Trophoblast cell (in vitro differentiated cells and primary cell): Measurements from ENCODE around the gene RRAS. TPM values are rescaled to one million over a fixed set of nuclear protein-coding genes. Genes with fewer than 3 reads are reported as not detected.

Experiments
- DNase-seq, 2 donors: peaks; one replicate each; pipeline ENCODE4 v3.0.0-alpha.2; 2016
- H2AFZ ChIP-seq: 2 replicates; pipeline ENCODE4 v1.6.1; 2013; ENCODE audit warnings: low read length, moderate library complexity, mild to moderate bottlenecking; ENCODE audit not compliant: insufficient read depth, poor library complexity
- H2AK5ac ChIP-seq: 2 replicates; pipeline ENCODE4 v1.6.1; 2013; ENCODE audit warnings: mild to moderate bottlenecking, low read length
- H2BK120ac ChIP-seq: 2 replicates; pipeline ENCODE4 v1.6.1; 2013; ENCODE audit warnings: low read length, mild to moderate bottlenecking, moderate library complexity; ENCODE audit not compliant: insufficient read depth, poor library complexity
- H2BK12ac ChIP-seq: 2 replicates; pipeline ENCODE4 v1.6.1; 2013; ENCODE audit warnings: mild to moderate bottlenecking, low read length, moderate library complexity
- H2BK5ac ChIP-seq: 2 replicates; pipeline ENCODE4 v1.6.1; 2013; ENCODE audit warnings: low read length, low read depth, moderate library complexity, mild to moderate bottlenecking; ENCODE audit not compliant: poor library complexity
- H3K14ac ChIP-seq: 2 replicates; pipeline ENCODE4 v1.6.1; 2013; ENCODE audit warnings: mild to moderate bottlenecking, low read length
- H3K18ac ChIP-seq: 2 replicates; pipeline ENCODE4 v1.6.1; 2013; ENCODE audit warnings: mild to moderate bottlenecking, low read length
- H3K23ac ChIP-seq: 2 replicates; pipeline ENCODE4 v1.6.1; 2013; ENCODE audit warnings: low read length
- H3K27ac ChIP-seq: 2 replicates; pipeline ENCODE4 v1.5.1; 2013; ENCODE audit warnings: low read depth, mild to moderate bottlenecking, inconsistent platforms, low read length, moderate library complexity
- H3K27me3 ChIP-seq: 2 replicates; pipeline ENCODE4 v1.6.1; 2013; ENCODE audit warnings: inconsistent platforms, mild to moderate bottlenecking, low read length, moderate library complexity; ENCODE audit not compliant: insufficient read depth
- H3K36me3 ChIP-seq, 2 experiments: 1 replicate in 1 of 2; 2 replicates in 1 of 2; pipeline ENCODE4 v1.6.1; 2013; ENCODE audit warnings: low read length in 2 of 2, mild to moderate bottlenecking in 2 of 2, moderate library complexity in 1 of 2; ENCODE audit not compliant: insufficient read depth in 2 of 2, control insufficient read depth in 1 of 2
- H3K4ac ChIP-seq: 2 replicates; pipeline ENCODE4 v1.6.1; 2013; ENCODE audit warnings: low read depth, mild to moderate bottlenecking, low read length, moderate library complexity
- H3K4me1 ChIP-seq, 2 experiments: 1 replicate in 1 of 2; 2 replicates in 1 of 2; pipeline ENCODE4 v1.6.1; 2013; ENCODE audit warnings: low read length in 2 of 2, mild to moderate bottlenecking in 2 of 2, moderate library complexity in 1 of 2; ENCODE audit not compliant: insufficient read depth in 2 of 2, control insufficient read depth in 1 of 2
- H3K4me2 ChIP-seq: 2 replicates; pipeline ENCODE4 v1.6.1; 2013; ENCODE audit warnings: inconsistent platforms, mild to moderate bottlenecking, low read length, moderate library complexity
- H3K4me3 ChIP-seq: 2 replicates; pipeline ENCODE4 v1.5.1; 2013; ENCODE audit warnings: mild to moderate bottlenecking, low read depth, low read length, inconsistent platforms
- H3K79me1 ChIP-seq: one replicate; pipeline ENCODE4 v1.6.1; 2013; ENCODE audit warnings: low read length
- H3K79me2 ChIP-seq: 2 replicates; pipeline ENCODE4 v1.6.1; 2013; ENCODE audit warnings: low read length, mild to moderate bottlenecking; ENCODE audit not compliant: control insufficient read depth, insufficient read depth, poor library complexity
- H3K9ac ChIP-seq: 2 replicates; pipeline ENCODE4 v1.6.1; 2013; ENCODE audit warnings: mild to moderate bottlenecking, low read length
- H3K9me3 ChIP-seq: 2 replicates; pipeline ENCODE4 v1.6.1; 2013; ENCODE audit warnings: low read depth, mild to moderate bottlenecking, control low read depth, inconsistent platforms, low read length; ENCODE audit not compliant: insufficient read depth
- H4K12ac ChIP-seq: 2 replicates; pipeline ENCODE4 v1.6.1; 2013; ENCODE audit warnings: low read depth, mild to moderate bottlenecking, low read length, moderate library complexity
- H4K8ac ChIP-seq: 2 replicates; pipeline ENCODE4 v1.6.1; 2013; ENCODE audit warnings: low read depth, mild to moderate bottlenecking, low read length, moderate library complexity
- H4K91ac ChIP-seq: one replicate; pipeline ENCODE4 v1.6.1; 2013; ENCODE audit warnings: low read depth, mild to moderate bottlenecking, low read length, moderate library complexity
- WGBS: extraction: QIAGEN DNeasy Blood & Tissue Kit; methylation state at CpG from one replicate; pipeline ENCODE4 v1.1.7; 2013; ENCODE audit warnings: missing lambda C conversion rate; ENCODE audit not compliant: insufficient read length, insufficient coverage; ENCODE audit errors: extremely low coverage; 5-methylcytosine and 5-hydroxymethylcytosine counted together
- polyA plus RNA-seq: library from polyadenylated mRNA; stranded (reverse); fragments of 200-250 nt; gene quantifications from 2 replicates; pipeline ENCODE4 v1.2.3, GENCODE V29; 2013

RRAS gene
- polyA plus RNA-seq, result 43.3 and 43.8 TPM in 2 replicates

DNA sequence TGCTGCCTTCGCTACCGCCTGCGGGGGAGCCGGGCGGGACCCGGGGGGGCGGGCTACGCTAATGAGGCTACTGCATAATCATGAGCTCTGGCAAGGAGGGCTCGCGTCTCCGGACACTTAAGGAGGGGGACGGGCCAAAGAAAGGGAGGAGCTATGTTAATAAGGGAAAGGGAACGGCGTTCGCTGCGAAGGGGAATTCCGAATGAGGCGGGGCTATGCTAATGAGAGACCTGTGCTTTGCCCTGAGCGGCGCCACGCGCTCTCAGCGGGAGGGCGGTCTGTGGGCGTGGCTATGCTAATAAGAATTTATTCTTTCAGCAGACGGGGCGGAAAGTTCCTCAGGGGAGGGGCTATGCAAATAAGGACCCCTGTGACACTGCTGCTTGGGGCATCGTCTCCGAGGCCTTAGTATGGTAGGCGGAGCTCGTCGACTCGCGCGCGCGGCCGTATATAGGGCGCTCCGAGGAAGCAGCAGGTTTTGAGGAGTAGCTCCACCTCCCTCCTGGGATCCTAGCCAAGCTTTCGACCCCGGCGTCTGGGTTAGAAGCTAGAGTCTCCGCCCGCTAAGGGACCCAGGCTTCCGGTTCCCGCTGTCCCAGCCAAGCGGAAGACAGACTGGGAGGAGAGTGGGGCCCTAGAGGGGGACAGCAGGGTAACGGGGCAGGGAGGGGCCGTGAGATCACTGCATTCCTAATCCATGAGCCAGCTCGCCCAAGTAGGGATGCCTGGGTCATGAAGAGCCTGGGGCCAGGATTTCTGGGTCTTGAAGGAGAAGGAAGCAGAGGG, at the start of gene RRAS:
TSS of gene RRAS (minus strand) at position 31 of the 786 bp plus-strand sequence. CDS start 45 bp downstream, outside the sequence.
- Histone ChIP-seq H3K79me1 (peaks cover 24% of the 10 kb centered on the region), H3K27ac (peak within 1 kb of the TSS; percentile 100), H3K4me1 (peaks cover 11 to 30% of the 10 kb centered on the region in 2 experiments), H2AFZ (peak within 1 kb of the TSS; percentile 30), H2BK5ac (peak within 1 kb of the TSS; percentile 98), H3K4ac (peak within 1 kb of the TSS; percentile 61), H2AK5ac (peak within 1 kb of the TSS; percentile 87), H3K9ac (peak within 1 kb of the TSS; percentile 74), H4K8ac (peak within 1 kb of the TSS; percentile 77), H2BK120ac (peak within 1 kb of the TSS; percentile 98), H3K36me3 (peaks cover 9 to 14% of the 10 kb centered on the region in 2 experiments), H3K27me3 (no peaks in the 10 kb centered on the region), H4K91ac (peak within 1 kb of the TSS; percentile 99), H3K9me3 (no peaks in the 10 kb centered on the region), H3K18ac (peak within 1 kb of the TSS; percentile 74), H2BK12ac (peak within 1 kb of the TSS; percentile 86), H3K23ac (no peak within 1 kb of the TSS), H3K79me2 (peaks cover 18% of the 10 kb centered on the region), H3K4me3 (peak within 1 kb of the TSS; percentile 73), H3K14ac (peak within 1 kb of the TSS; percentile 78), H4K12ac (peak within 1 kb of the TSS; percentile 92), H3K4me2 (peak within 1 kb of the TSS; percentile 85)
- peak; percentile 100 for DNase-seq
- WGBS, result no CpG with 5 or more reads among the region's 51 CpGs

DNA sequence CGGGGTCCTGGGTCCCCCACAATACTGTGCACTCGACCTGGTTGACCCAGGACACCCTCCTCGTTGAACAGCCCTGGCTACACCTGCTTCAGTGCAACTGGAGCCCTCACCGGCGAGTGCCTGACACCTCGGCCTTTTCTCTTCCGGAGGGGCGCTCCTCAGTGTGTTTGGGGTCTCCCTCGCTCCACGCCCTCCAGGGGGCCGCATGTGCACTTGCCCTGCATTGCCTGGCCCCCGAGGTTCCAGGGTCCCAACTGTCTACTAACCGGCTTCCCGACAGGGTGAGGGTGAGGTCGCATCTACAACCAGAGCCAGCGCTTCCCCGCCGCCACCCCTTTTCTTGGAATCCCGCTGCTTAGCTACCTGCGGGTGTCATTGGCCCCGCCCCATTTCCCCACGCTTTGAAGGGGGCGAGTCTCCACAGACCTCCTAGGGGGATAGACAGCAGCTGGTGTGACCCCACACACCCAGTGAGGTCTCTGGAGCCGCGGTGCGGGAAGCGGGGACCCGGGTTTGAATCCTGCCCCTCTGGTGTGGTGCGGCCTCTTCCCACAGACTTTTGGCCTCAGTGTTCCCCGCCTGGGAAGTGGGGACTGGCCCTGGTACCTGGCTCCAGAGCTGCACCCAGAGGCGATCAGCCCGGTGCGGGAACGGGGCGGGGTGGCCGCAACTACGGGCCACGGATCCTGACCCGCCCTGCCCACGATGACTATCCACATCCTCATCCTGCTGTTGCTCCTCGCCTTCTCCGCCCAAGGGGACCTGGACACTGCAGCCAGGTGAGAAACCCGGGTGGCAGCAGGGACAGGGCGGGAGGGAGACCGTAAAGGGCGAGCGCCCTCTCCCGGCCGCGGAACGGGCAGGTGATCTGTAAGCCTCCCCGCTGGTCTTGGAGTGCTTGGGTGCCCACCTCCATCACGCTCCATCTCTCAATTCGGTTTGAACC, 49.5 kb upstream of the RRAS start, which contains the start of gene ADM5:
TSS of gene ADM5 (plus strand) at position 462 of the 946 bp plus-strand sequence. CDS start at position 706, 244 bp downstream.
- Histone ChIP-seq H3K9ac (no peak within 1 kb of the TSS), H3K4me2 (peak within 1 kb of the TSS; percentile 64), H4K8ac (peak within 1 kb of the TSS; percentile 61), H3K27ac (no peak within 1 kb of the TSS), H3K36me3 (peaks cover 41% of the 10 kb centered on the region in 2 experiments), H3K18ac (no peak within 1 kb of the TSS), H2AFZ (peak within 1 kb of the TSS; percentile 56), H3K27me3 (no peaks in the 10 kb centered on the region), H4K91ac (no peak within 1 kb of the TSS), H3K79me2 (no peaks in the 10 kb centered on the region), H3K79me1 (peaks cover 3% of the 10 kb centered on the region), H2BK12ac (no peak within 1 kb of the TSS), H3K4me1 (peaks cover 12 to 20% of the 10 kb centered on the region in 2 experiments), H4K12ac (no peak within 1 kb of the TSS), H3K9me3 (no peaks in the 10 kb centered on the region), H2AK5ac (peak within 1 kb of the TSS; percentile 39), H3K14ac (no peak within 1 kb of the TSS), H3K23ac (no peak within 1 kb of the TSS), H3K4me3 (peak within 1 kb of the TSS; percentile 14), H2BK5ac (no peak within 1 kb of the TSS), H2BK120ac (no peak within 1 kb of the TSS), H3K4ac (peak within 1 kb of the TSS; percentile 12)
- WGBS, result no CpG with 5 or more reads among the region's 54 CpGs
- peak; percentile 35 to 38 for DNase-seq

DNA sequence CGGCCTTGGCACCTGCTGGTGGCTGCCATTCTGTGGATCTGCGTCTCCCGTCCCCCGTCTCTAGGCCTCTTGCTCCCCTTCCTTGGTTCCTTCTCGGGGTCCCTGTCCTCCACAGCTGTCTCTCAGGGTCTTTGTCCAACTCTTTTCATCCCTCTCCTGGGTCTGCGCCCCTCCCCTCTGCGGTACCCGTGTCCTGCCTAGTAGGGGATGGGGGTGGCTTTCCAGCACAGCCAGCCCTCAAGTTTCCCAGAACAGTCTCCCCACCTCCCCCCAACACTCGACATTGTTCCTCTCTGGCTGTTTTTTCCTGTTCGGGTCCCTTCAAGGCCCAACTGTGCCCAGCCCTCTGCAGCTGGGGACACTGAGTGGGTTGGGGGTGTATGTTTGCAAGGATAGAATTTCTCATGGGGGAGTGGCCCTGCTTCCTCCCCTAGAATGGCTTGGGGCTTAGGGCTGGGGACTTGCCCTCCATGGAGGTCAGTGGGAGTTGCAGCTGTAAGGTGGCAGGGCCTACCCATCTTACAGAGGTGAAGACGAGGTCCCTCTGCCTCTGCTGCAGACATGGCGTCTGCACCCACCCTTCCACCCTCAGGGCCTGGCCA, 48.7 kb upstream of the RRAS start:
- H4K12ac ChIP-seq, result no peak overlapping the region
- no peaks in the 10 kb centered on the region for H3K9me3 ChIP-seq
- no peak for DNase-seq
- peaks cover 12 to 20% of the 10 kb centered on the region in 2 experiments for H3K4me1 ChIP-seq
- no peak overlapping the region for H2BK12ac ChIP-seq
- no peaks in the 10 kb centered on the region for H3K27me3 ChIP-seq
- H3K9ac ChIP-seq, result no peak overlapping the region
- H2BK120ac ChIP-seq, result no peak overlapping the region
- H3K14ac ChIP-seq, result no peak overlapping the region
- no peaks in the 10 kb centered on the region for H3K79me2 ChIP-seq
- H3K4me2 ChIP-seq, result no peak overlapping the region
- no CpG with 5 or more reads among the region's 12 CpGs for WGBS
- H3K23ac ChIP-seq, result no peak overlapping the region
- H3K36me3 ChIP-seq, result peaks cover 49% of the 10 kb centered on the region in 2 experiments
- no peak overlapping the region for H4K91ac ChIP-seq
- H3K18ac ChIP-seq, result no peak overlapping the region
- peaks cover 3% of the 10 kb centered on the region for H3K79me1 ChIP-seq
- no peak overlapping the region for H4K8ac ChIP-seq
- H3K4ac ChIP-seq, result no peak overlapping the region
- H2BK5ac ChIP-seq, result no peak overlapping the region
- no peak overlapping the region for H2AK5ac ChIP-seq
- no peak overlapping the region for H3K27ac ChIP-seq
- H2AFZ ChIP-seq, result no peak overlapping the region
- H3K4me3 ChIP-seq, result no peak overlapping the region
